K562 (cell line): Measurements from ENCODE around the gene MOB3B. TPM values are rescaled to one million over a fixed set of nuclear protein-coding genes. Genes with fewer than 3 reads are reported as not detected.

Experiments
- ATAC-seq: fragments of 200-7000 bp; cut with Tn5 transposase; 3 replicates; pipeline ENCODE4 v1.9.1; 2020; ENCODE audit warnings: moderate library complexity
- BruUV-seq: library from RNA; stranded (reverse); fragments of 400-500 nt; replicated peaks from 2 replicates; lab custom pipeline; 2021; lab: Mats Ljungman, UMichigan
- CTCF ChIA-PET: fragments of 300-600 bp; formaldehyde crosslinking; extraction: SDS; loops from one replicate; lab custom pipeline; 2021; ENCODE audit warnings: low intra/inter-chr PET ratio; lab: Yijun Ruan, JAX
- POLR2A ChIA-PET: fragments of 300-600, 350-650 bp; sonication (Branson Sonifier 250); formaldehyde crosslinking; extraction: SDS; loops from one replicate; lab custom pipeline; 2021; ENCODE audit warnings: antibody characterized with exemption, inconsistent platforms; lab: Yijun Ruan, JAX
- DNase-seq, 4 experiments: peaks; one replicate each; pipeline versions ENCODE4 v3.0.0 to v3.0.0-alpha.2; 2011 to 2018; ENCODE audit warnings: low spot score in 3 of 4, mixed read lengths in 3 of 4; ENCODE audit errors: extremely low read depth in 1 of 4
- FAIRE-seq: peaks from 2 replicates; lab custom pipeline; 2011; peaks lifted over from hg19 to GRCh38; lab: Jason Lieb, UNC
- H2AFZ ChIP-seq: 2 replicates; pipeline ENCODE4 v1.6.0; 2011; ENCODE audit warnings: low read depth, low read length, control low read depth, inconsistent platforms
- H3K27ac ChIP-seq: fragments of 200-600 bp; 3 replicates; pipeline ENCODE4 v1.8.0; 2011; ENCODE audit warnings: low read depth, mild to moderate bottlenecking, control low read depth, inconsistent platforms, low read length, moderate library complexity, mixed read lengths; ENCODE audit errors: extremely low read depth
- H3K27me3 ChIP-seq, 2 experiments: fragments of 300-600 bp in 1 of 2; 2 replicates in 1 of 2; 3 replicates in 1 of 2; pipeline versions ENCODE4 v1.6.0 to v1.8.0; 2011; ENCODE audit warnings: inconsistent platforms in 2 of 2, low read length in 2 of 2, mild to moderate bottlenecking in 1 of 2, mixed read lengths in 1 of 2, moderate library complexity in 1 of 2; ENCODE audit not compliant: control insufficient read depth in 2 of 2, insufficient read depth in 2 of 2
- H3K36me3 ChIP-seq: fragments of 300-600 bp; 3 replicates; pipeline ENCODE4 v1.8.0; 2011; ENCODE audit warnings: mild to moderate bottlenecking, low read length, inconsistent platforms; ENCODE audit not compliant: control insufficient read depth, insufficient read depth
- H3K4me1 ChIP-seq, 2 experiments: fragments of 200-600 bp in 1 of 2; replicated peaks in 1 of 2; 2 replicates in 1 of 2; 3 replicates in 1 of 2; pipeline versions ENCODE4 v1.5.1 to v1.8.0; 2011; ENCODE audit warnings: inconsistent platforms in 2 of 2, low read length in 2 of 2, mild to moderate bottlenecking in 1 of 2, mixed read lengths in 1 of 2, moderate library complexity in 1 of 2; ENCODE audit not compliant: control insufficient read depth in 2 of 2, insufficient read depth in 2 of 2
- H3K4me2 ChIP-seq: 2 replicates; pipeline ENCODE4 v1.6.1; 2011; ENCODE audit warnings: low read length, control low read depth, inconsistent platforms, mixed read lengths; ENCODE audit not compliant: insufficient read depth
- H3K4me3 ChIP-seq: fragments of 200-600 bp; sonication (generic), shearing (Covaris generic); 2 replicates; pipeline ENCODE4 v1.5.1; 2016; ENCODE audit warnings: control low read depth, inconsistent platforms
- H3K79me2 ChIP-seq: fragments of 200-600 bp; 3 replicates; pipeline ENCODE4 v1.8.0; 2011; ENCODE audit warnings: low read length, inconsistent platforms; ENCODE audit not compliant: control insufficient read depth, insufficient read depth
- H3K9ac ChIP-seq, 2 experiments: 2 replicates each; pipeline versions ENCODE4 v1.6.0 to v1.6.1; 2011; ENCODE audit warnings: low read depth in 2 of 2, low read length in 2 of 2, control low read depth in 1 of 2, inconsistent platforms in 1 of 2, mild to moderate bottlenecking in 1 of 2, mixed read lengths in 1 of 2; ENCODE audit not compliant: insufficient read depth in 1 of 2
- H3K9me1 ChIP-seq: one replicate; pipeline ENCODE4 v1.6.0; 2011; ENCODE audit warnings: inconsistent platforms, mild to moderate bottlenecking, low read length, moderate library complexity; ENCODE audit not compliant: control insufficient read depth, insufficient read depth
- H3K9me3 ChIP-seq: replicated peaks from 2 replicates; pipeline ENCODE4 v1.5.1; 2011; ENCODE audit warnings: low read depth, low read length, inconsistent platforms; ENCODE audit not compliant: control insufficient read depth, insufficient read depth
- H4K20me1 ChIP-seq: replicated peaks from 2 replicates; pipeline ENCODE4 v1.6.1; 2011; ENCODE audit warnings: low read length, inconsistent platforms, mixed read lengths; ENCODE audit not compliant: control insufficient read depth, insufficient read depth
- ESRRA ChIP-seq: fragments of 450-650 bp; IDR thresholded peaks from 2 replicates; pipeline ENCODE4 v1.6.1; 2014; ENCODE audit warnings: low read depth, mild to moderate bottlenecking, moderate library complexity, borderline replicate concordance
- MTA3 ChIP-seq: fragments of 450-650 bp; formaldehyde crosslinking; IDR thresholded peaks from 2 replicates; pipeline ENCODE4 v1.6.1; 2017; ENCODE audit warnings: mild to moderate bottlenecking, borderline replicate concordance
- NCOA1 ChIP-seq: fragments of 450-650 bp; IDR thresholded peaks from 2 replicates; pipeline ENCODE4 v1.6.1; 2016; ENCODE audit warnings: low read depth
- WGBS: fragments of 100-300 bp; shearing (Covaris generic); methylation state at CpG from one replicate; pipeline ENCODE4 v1.1.6; 2016; ENCODE audit warnings: low coverage, mixed read lengths; ENCODE audit not compliant: insufficient coverage; ENCODE audit errors: missing lambda C conversion rate; 5-methylcytosine and 5-hydroxymethylcytosine counted together
- in situ Hi-C: fragments of 300-500 bp; cut with MboI; formaldehyde crosslinking; loops from 4 replicates; pipeline ENCODE4 v1.15.0; 2018; ENCODE audit warnings: inconsistent platforms, mixed read lengths
- intact Hi-C: fragments of 100-400 bp; cut with micrococcal nuclease; formaldehyde crosslinking; loops from 2 replicates; pipeline ENCODE4 v1.14.2; 2022
- polyA plus RNA-seq, 8 experiments: library from polyadenylated mRNA; depleted of rRNA in 4 of 8; stranded (reverse) in 5 of 8; unstranded in 3 of 8; fragments of >200 nt; fragmentation: Nextera tagmentation in 2 of 8; fragmentation: Illumina TruSeq in 1 of 8; extraction: Ambion mirVana in 2 of 8; extraction: Trizol in 1 of 8; gene quantifications; 2 replicates each; pipeline versions ENCODE4 v1.2.1 to v1.2.3, GENCODE V29; 2011 to 2014; ENCODE audit warnings: inconsistent platforms in 1 of 8, missing spikeins in 1 of 8
- total RNA-seq, 7 experiments: library from RNA; depleted of rRNA in 6 of 7; stranded (reverse); fragments of >200 nt in 6 of 7; fragmentation: Illumina TruSeq in 2 of 7; extraction: Trizol in 2 of 7; gene quantifications; 2 replicates each; pipeline versions ENCODE4 v1.2.1 to v1.2.3, GENCODE V29; 2011 to 2021; ENCODE audit warnings: low replicate concordance in 1 of 7
- TF ChIP-seq, protein P1 (sequence below), 2 experiments: fragments of 200-800 bp in 1 of 2; sonication (Bioruptor generic) in 1 of 2; sonication (generic) in 1 of 2; formaldehyde crosslinking in 1 of 2; IDR thresholded peaks in 1 of 2; conservative IDR thresholded peaks in 1 of 2; 2 replicates each; pipeline versions ENCODE4 v1.5.0 to v1.6.1; 2016 to 2020; ENCODE audit warnings: missing compliant biosample characterization in 1 of 2, missing genetic modification characterization in 1 of 2, missing genetic modification reagents in 1 of 2
- TF ChIP-seq, protein P2 (sequence below): IDR thresholded peaks from 3 replicates; pipeline ENCODE4 v1.6.1; 2011; ENCODE audit warnings: borderline replicate concordance, mild to moderate bottlenecking; ENCODE audit not compliant: insufficient read length, insufficient read depth

Gene MOB3B
- total and polyA plus RNA-seq, 9 of the 15 experiments (the other 6 are each of a cell fraction or from before 2014, with no cell fraction given): 3.6 to 12.8 (median 7.2) TPM

DNA sequence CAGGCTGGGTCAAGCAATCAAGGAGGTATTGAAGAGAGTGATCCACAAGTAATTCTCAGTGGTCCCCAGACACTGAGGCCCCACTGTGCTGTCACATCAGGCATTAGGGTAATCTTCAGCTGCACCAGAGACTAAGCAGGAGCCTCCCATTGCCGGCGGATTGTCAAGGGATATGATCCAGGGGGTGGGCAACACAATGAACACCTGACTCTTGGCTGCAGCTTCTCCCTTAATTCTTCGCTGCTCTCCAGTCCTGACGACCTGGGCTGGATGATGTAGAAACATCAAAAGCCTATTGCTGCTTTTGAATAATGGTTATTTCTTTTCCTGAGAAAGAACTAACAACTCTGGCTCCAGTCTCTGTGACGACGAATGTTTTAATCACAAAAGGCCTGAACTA, 83.9 kb downstream of the MOB3B start:
- Histone ChIP-seq H4K20me1 (no peaks in the 10 kb centered on the region), H3K9ac (no peak overlapping the region), H3K4me2 (no peak overlapping the region), H3K9me1 (no peaks in the 10 kb centered on the region), H3K36me3 (0 out of 3 replicates have a peak, but pooled peaks cover 5% of the 10 kb centered on the region), H3K79me2 (peaks cover 71% of the 10 kb centered on the region), H3K9me3 (no peaks in the 10 kb centered on the region), H3K27ac (no peak overlapping the region), H3K4me3 (no peak overlapping the region), H3K4me1 (peaks cover 0 to 2% of the 10 kb centered on the region in 2 experiments; a peak in 3 of 5 replicates), H3K27me3 (no peaks in the 10 kb centered on the region), H2AFZ (no peak overlapping the region)
- in situ Hi-C loops: no loop called here
- 86% methylated on average over 4 of the region's 6 CpGs for WGBS
- CTCF ChIA-PET: no interaction called here
- TF ChIP-seq, protein P1, sequence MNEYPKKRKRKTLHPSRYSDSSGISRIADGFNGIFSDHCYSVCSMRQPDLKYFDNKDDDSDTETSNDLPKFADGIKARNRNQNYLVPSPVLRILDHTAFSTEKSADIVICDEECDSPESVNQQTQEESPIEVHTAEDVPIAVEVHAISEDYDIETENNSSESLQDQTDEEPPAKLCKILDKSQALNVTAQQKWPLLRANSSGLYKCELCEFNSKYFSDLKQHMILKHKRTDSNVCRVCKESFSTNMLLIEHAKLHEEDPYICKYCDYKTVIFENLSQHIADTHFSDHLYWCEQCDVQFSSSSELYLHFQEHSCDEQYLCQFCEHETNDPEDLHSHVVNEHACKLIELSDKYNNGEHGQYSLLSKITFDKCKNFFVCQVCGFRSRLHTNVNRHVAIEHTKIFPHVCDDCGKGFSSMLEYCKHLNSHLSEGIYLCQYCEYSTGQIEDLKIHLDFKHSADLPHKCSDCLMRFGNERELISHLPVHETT (CRISPR knock-in tag; conservative IDR thresholded peaks at IDR 0.05 in 1 of 2, IDR thresholded peaks at IDR 0.05 in 1 of 2): no peak
- TF ChIP-seq, protein P2, sequence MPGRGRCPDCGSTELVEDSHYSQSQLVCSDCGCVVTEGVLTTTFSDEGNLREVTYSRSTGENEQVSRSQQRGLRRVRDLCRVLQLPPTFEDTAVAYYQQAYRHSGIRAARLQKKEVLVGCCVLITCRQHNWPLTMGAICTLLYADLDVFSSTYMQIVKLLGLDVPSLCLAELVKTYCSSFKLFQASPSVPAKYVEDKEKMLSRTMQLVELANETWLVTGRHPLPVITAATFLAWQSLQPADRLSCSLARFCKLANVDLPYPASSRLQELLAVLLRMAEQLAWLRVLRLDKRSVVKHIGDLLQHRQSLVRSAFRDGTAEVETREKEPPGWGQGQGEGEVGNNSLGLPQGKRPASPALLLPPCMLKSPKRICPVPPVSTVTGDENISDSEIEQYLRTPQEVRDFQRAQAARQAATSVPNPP: no peak
- TF ChIP-seq ESRRA (no peak), MTA3 (no peak), NCOA1 (no peak)
- FAIRE-seq (no peak), DNase-seq (no peak), ATAC-seq (no peak)
- intact Hi-C loops: loop anchor here (10.0 kb wide), 1 partner anchor 111 kb away; no protein-coding TSS in a partner anchor
- no TSS peak for BruUV-seq
- POLR2A ChIA-PET: no interaction called here
